H1 (cell line): ENCODE data around the gene TTC32. TPM values are rescaled to one million over a fixed set of nuclear protein-coding genes. Genes with fewer than 3 reads are reported as not detected.

Experiments used
- CTCF ChIP-seq, 3 experiments: IDR thresholded peaks; 1 replicate in 2 of 3; 2 replicates in 1 of 3; pipeline versions ENCODE4 v1.5.1 to v1.6.1; 2011; ENCODE audit warnings: low read length in 3 of 3, mild to moderate bottlenecking in 3 of 3, inconsistent platforms in 2 of 3, low read depth in 1 of 3, moderate library complexity in 1 of 3; ENCODE audit not compliant: insufficient read depth in 1 of 3; ENCODE audit errors: control extremely low read depth in 1 of 3
- ZNF274 ChIP-seq: IDR thresholded peaks from 2 replicates; pipeline ENCODE4 v1.7.0; 2012; ENCODE audit warnings: low read length, borderline replicate concordance; ENCODE audit errors: extremely low read depth
- polyA plus RNA-seq, 7 experiments: library from polyadenylated mRNA; depleted of rRNA in 3 of 7; stranded (reverse) in 5 of 7; unstranded in 2 of 7; fragments of >200 nt in 5 of 7; fragments of 200-250 nt in 2 of 7; gene quantifications; 1 replicate in 5 of 7; 2 replicates in 1 of 7; 4 replicates in 1 of 7; pipeline versions ENCODE4 v1.2.1 to v1.2.3, GENCODE V29; 2011 to 2013; ENCODE audit warnings: missing spikeins in 2 of 7, mixed read lengths in 2 of 7
- total RNA-seq: library from RNA; stranded (reverse); fragmentation: NEBNext Ultra II Directional; extraction: Animal tissue kit (Norgen Biotek cat#: 25700); gene quantifications from 2 replicates; pipeline ENCODE4 v1.2.1, GENCODE V29; 2021

The TTC32 gene
- total and polyA plus RNA-seq, 2 of the 8 experiments (the other 6 are each of a cell fraction or from before 2014, with no cell fraction given): 6.8 to 8.7 TPM

- no peak for TF ChIP-seq CTCF (IDR thresholded peaks at IDR 0.05; ENCODE audit: control extremely low read depth in 1 of 3, insufficient read depth in 1 of 3, low read depth in 1 of 3, low read length in 3 of 3)
- TF ChIP-seq ZNF274: no peak
Measured at GRCh38 chr2:19859565-19859964, 42.2 kb downstream of the TTC32 start (continued).
